IMR-90 (cell line): Measurements from ENCODE around the gene TSGA10. TPM values are rescaled to one million over a fixed set of nuclear protein-coding genes. Genes with fewer than 3 reads are reported as not detected.

Experiments
- ATAC-seq: fragments of 200-7000 bp; cut with Tn5 transposase; 2 replicates; pipeline ENCODE4 v1.9.1; 2020; ENCODE audit warnings: low read depth, mild to moderate bottlenecking, moderate library complexity
- BruUV-seq: library from RNA; stranded (reverse); fragments of 400-500 nt; replicated peaks from 2 replicates; lab custom pipeline; 2021; lab: Mats Ljungman, UMichigan
- CTCF ChIA-PET: fragments of 300-600 bp; formaldehyde crosslinking; extraction: SDS; loops from one replicate; lab custom pipeline; 2021; ENCODE audit warnings: antibody characterized with exemption; lab: Yijun Ruan, JAX
- POLR2A ChIA-PET: fragments of 300-600 bp; sonication (Branson Sonifier 250); formaldehyde crosslinking; loops from one replicate; lab custom pipeline; 2022; ENCODE audit warnings: antibody characterized with exemption; ENCODE audit not compliant: unreplicated experiment; lab: Charles Lee
- DNase-seq: peaks from one replicate; pipeline ENCODE4 v3.0.0; 2013
- H2AFZ ChIP-seq: replicated peaks from 2 replicates; pipeline ENCODE3; 2013; ENCODE audit warnings: low read length, mild to moderate bottlenecking; ENCODE audit not compliant: poor library complexity
- H2AK5ac ChIP-seq: 2 replicates; pipeline ENCODE4 v1.6.1; 2013; ENCODE audit warnings: low read depth, low read length, inconsistent platforms
- H2AK9ac ChIP-seq: replicated peaks from 2 replicates; pipeline ENCODE3; 2013; ENCODE audit warnings: mild to moderate bottlenecking, low read depth, low read length, moderate library complexity; ENCODE audit not compliant: poor library complexity
- H2BK120ac ChIP-seq: 2 replicates; pipeline ENCODE4 v1.6.1; 2013; ENCODE audit warnings: low read depth, low read length, inconsistent platforms
- H2BK15ac ChIP-seq: 3 replicates; pipeline ENCODE4 v1.6.1; 2013; ENCODE audit warnings: low read depth, low read length, inconsistent platforms
- H2BK20ac ChIP-seq: 2 replicates; pipeline ENCODE4 v1.6.1; 2013; ENCODE audit warnings: low read depth, mild to moderate bottlenecking, inconsistent platforms, low read length, moderate library complexity
- H2BK5ac ChIP-seq: 2 replicates; pipeline ENCODE4 v1.6.1; 2013; ENCODE audit warnings: mild to moderate bottlenecking, low read depth, low read length, inconsistent platforms; ENCODE audit not compliant: poor library complexity, severe bottlenecking
- H3K14ac ChIP-seq: replicated peaks from 2 replicates; pipeline ENCODE4 v1.6.1; 2013; ENCODE audit warnings: low read depth, low read length, inconsistent platforms
- H3K18ac ChIP-seq: 2 replicates; pipeline ENCODE4 v1.6.1; 2013; ENCODE audit warnings: low read depth, low read length, control low read depth
- H3K23ac ChIP-seq: 2 replicates; pipeline ENCODE4 v1.6.1; 2013; ENCODE audit warnings: low read depth, low read length, inconsistent platforms
- H3K27ac ChIP-seq: 2 replicates; pipeline ENCODE4 v1.5.1; 2013; ENCODE audit warnings: mild to moderate bottlenecking, control low read depth, low read length; ENCODE audit not compliant: insufficient read depth
- H3K27me3 ChIP-seq: 2 replicates; pipeline ENCODE4 v1.6.1; 2013; ENCODE audit warnings: low read length; ENCODE audit not compliant: control insufficient read depth, insufficient read depth
- H3K36me3 ChIP-seq: 2 replicates; pipeline ENCODE4 v1.6.1; 2013; ENCODE audit warnings: low read length, mixed read lengths; ENCODE audit not compliant: control insufficient read depth, insufficient read depth
- H3K4ac ChIP-seq: 2 replicates; pipeline ENCODE4 v1.6.1; 2013; ENCODE audit warnings: low read depth, low read length, inconsistent platforms
- H3K4me1 ChIP-seq: 2 replicates; pipeline ENCODE4 v1.6.1; 2013; ENCODE audit warnings: low read length, mixed read lengths; ENCODE audit not compliant: control insufficient read depth, insufficient read depth
- H3K4me2 ChIP-seq: 2 replicates; pipeline ENCODE4 v1.6.1; 2013; ENCODE audit warnings: low read depth, mild to moderate bottlenecking, control low read depth, low read length, moderate library complexity
- H3K4me3 ChIP-seq: 2 replicates; pipeline ENCODE4 v1.5.1; 2013; ENCODE audit warnings: low read depth, mild to moderate bottlenecking, control low read depth, low read length, moderate library complexity; ENCODE audit not compliant: insufficient read depth
- H3K56ac ChIP-seq: 2 replicates; pipeline ENCODE4 v1.6.1; 2013; ENCODE audit warnings: low read length, inconsistent platforms; ENCODE audit not compliant: insufficient read depth; ENCODE audit errors: extremely low read depth
- H3K79me1 ChIP-seq, 2 experiments: 2 replicates each; pipeline ENCODE4 v1.6.1; 2013; ENCODE audit warnings: low read length in 2 of 2, inconsistent platforms in 1 of 2, low read depth in 1 of 2
- H3K9ac ChIP-seq: 2 replicates; pipeline ENCODE4 v1.6.1; 2013; ENCODE audit warnings: low read depth, low read length, control low read depth
- H3K9me1 ChIP-seq: 2 replicates; pipeline ENCODE4 v1.6.1; 2013; ENCODE audit warnings: low read length, inconsistent platforms; ENCODE audit not compliant: insufficient read depth
- H3K9me3 ChIP-seq: 2 replicates; pipeline ENCODE4 v1.6.1; 2013; ENCODE audit warnings: low read length; ENCODE audit not compliant: control insufficient read depth, insufficient read depth
- H4K20me1 ChIP-seq: 2 replicates; pipeline ENCODE4 v1.6.1; 2013; ENCODE audit warnings: low read length, inconsistent platforms; ENCODE audit not compliant: insufficient read depth
- H4K5ac ChIP-seq: 2 replicates; pipeline ENCODE4 v1.6.1; 2013; ENCODE audit warnings: mild to moderate bottlenecking, low read depth, low read length, control low read depth
- H4K8ac ChIP-seq, 2 experiments: 2 replicates each; pipeline ENCODE4 v1.6.1; 2013; ENCODE audit warnings: low read depth in 2 of 2, low read length in 2 of 2, control low read depth in 1 of 2, inconsistent platforms in 1 of 2
- H4K91ac ChIP-seq: 2 replicates; pipeline ENCODE4 v1.6.1; 2013; ENCODE audit warnings: low read depth, low read length, inconsistent platforms; ENCODE audit not compliant: insufficient read depth
- CEBPB ChIP-seq: IDR thresholded peaks from 2 replicates; pipeline ENCODE4 v1.6.1; 2012; ENCODE audit warnings: low read depth, low read length, improper control_type of control experiment
- SMC3 ChIP-seq: fragments of 150-350 bp; IDR thresholded peaks from 2 replicates; pipeline ENCODE4 v1.6.1; 2016; ENCODE audit warnings: low read depth, mild to moderate bottlenecking, antibody characterized with exemption, low read length, moderate library complexity
- WGBS, 2 experiments: methylation state at CpG; one replicate each; pipeline versions ENCODE4 v1.1.5 to v1.1.7; 2013; ENCODE audit warnings: missing lambda C conversion rate in 2 of 2; ENCODE audit not compliant: insufficient read length in 1 of 2; ENCODE audit errors: extremely low coverage in 2 of 2; 5-methylcytosine and 5-hydroxymethylcytosine counted together
- dilution Hi-C: fragments of 300-500 bp; cut with HindIII; formaldehyde crosslinking; loops from one replicate; pipeline ENCODE4 v1.14.3; 2018; ENCODE audit warnings: low sequenced_read_pairs; ENCODE audit not compliant: unreplicated experiment
- in situ Hi-C: fragments of 300-500 bp; cut with MboI; formaldehyde crosslinking; loops from 3 replicates; pipeline ENCODE4 v1.14.3; 2019; ENCODE audit warnings: low sequenced_read_pairs, inconsistent platforms, mixed read lengths
- intact Hi-C: fragments of 100-400 bp; cut with micrococcal nuclease; formaldehyde crosslinking; loops from 2 replicates; pipeline ENCODE4 v1.10.0; 2022
- polyA plus RNA-seq, 3 experiments: library from polyadenylated mRNA; depleted of rRNA; stranded (reverse); fragments of >200 nt; gene quantifications; 2 replicates each; pipeline ENCODE4 v1.2.3, GENCODE V29; 2012; ENCODE audit warnings: low replicate concordance in 1 of 3
- total RNA-seq: library from RNA; depleted of rRNA; stranded (reverse); fragments of >200 nt; gene quantifications from 2 replicates; pipeline ENCODE4 v1.2.3, GENCODE V29; 2012

TSGA10 gene
- total and polyA plus RNA-seq, 2 of the 4 experiments (the other 2 are of a cell fraction), result 0.32 to 0.54 TPM

GRCh38 chr2:98952966-98953365, 201.8 kb downstream of the TSGA10 start:
- Histone ChIP-seq H3K79me1 (no peaks in the 10 kb centered on the region), H2BK120ac (no peak overlapping the region), H3K14ac (no peak overlapping the region), H3K4me2 (no peak overlapping the region), H3K36me3 (no peaks in the 10 kb centered on the region), H3K9me3 (no peaks in the 10 kb centered on the region), H4K8ac (no peak overlapping the region), H3K23ac (no peak overlapping the region), H2AK5ac (no peak overlapping the region), H3K27me3 (peaks cover 3% of the 10 kb centered on the region; the same call in 1 of the 2 replicates), H2BK15ac (no peak overlapping the region), H3K9ac (no peak overlapping the region), H4K20me1 (no peaks in the 10 kb centered on the region), H3K56ac (no peak overlapping the region), H2AFZ (no peak overlapping the region), H2AK9ac (no peak overlapping the region), H4K5ac (no peak overlapping the region), H3K4me1 (no peaks in the 10 kb centered on the region), H3K4ac (no peak overlapping the region), H3K27ac (no peak overlapping the region), H3K18ac (no peak overlapping the region), H3K4me3 (no peak overlapping the region), H2BK5ac (no peak overlapping the region), H2BK20ac (no peak overlapping the region), H3K9me1 (no peaks in the 10 kb centered on the region), H4K91ac (no peak overlapping the region)
- BruUV-seq, result no TSS peak
- intact Hi-C loops (no loop called here), in situ Hi-C loops (no loop called here), dilution Hi-C loops (no loop called here)
- TF ChIP-seq CEBPB, result peak; percentile 33; the same call in 1 of the 2 replicates
- no peak for TF ChIP-seq SMC3
- POLR2A ChIA-PET, result no interaction called here
- CTCF ChIA-PET, result no interaction called here
- WGBS, 2 experiments, result no CpG with 5 or more reads among the region's 4 CpGs
- ATAC-seq (no peak), DNase-seq (no peak)
